ENCODE measurements around the gene ATG10. TPM values are rescaled to one million over a fixed set of nuclear protein-coding genes. Genes with fewer than 3 reads are reported as not detected.
A peak's percentile ranks its signal among the peaks of the same experiment; 100 is the strongest.

Gene ATG10
- total and polyA plus RNA-seq, 2 of the 13 experiments (the other 11 are each of a cell fraction or from before 2014, with no cell fraction given) = 2.0 to 5.7 TPM

GRCh38 chr5:81971712-81972491 is at the start of gene ATG10 (continued):
- TF ChIP-seq GATA4 (IDR thresholded peaks at IDR 0.05; ENCODE audit: borderline replicate concordance, low read depth) = peak; percentile 58; the same call in 1 of the 2 replicates
- TF ChIP-seq E2F2 (CRISPR knock-in tag; IDR thresholded peaks at IDR 0.05; ENCODE audit: borderline replicate concordance) = no peak
- 0 out of 2 replicates have a peak, but pooled peaks have one; percentile 60 for TF ChIP-seq JUND (CRISPR knock-in tag; IDR thresholded peaks at IDR 0.05)
- no peak for TF ChIP-seq MBNL3 (CRISPR knock-in tag; conservative IDR thresholded peaks at IDR 0.05)
- no peak for TF ChIP-seq ZNF34 (CRISPR knock-in tag; IDR thresholded peaks at IDR 0.05; ENCODE audit: borderline replicate concordance)
- TF ChIP-seq ZNF570 (CRISPR knock-in tag; IDR thresholded peaks at IDR 0.05; ENCODE audit: borderline replicate concordance) = no peak; the same call in 1 of the 2 replicates
- TF ChIP-seq PTBP1 (IDR thresholded peaks at IDR 0.05; ENCODE audit: low read depth, low read length, poor library complexity, severe bottlenecking) = no peak
- TF ChIP-seq ZBTB25 (CRISPR knock-in tag; IDR thresholded peaks at IDR 0.05) = peak; percentile 22; the same call in 1 of the 2 replicates
- TF ChIP-seq HDAC2 (CRISPR knock-in tag; IDR thresholded peaks at IDR 0.05) = peak; percentile 55
- TF ChIP-seq ZNF773 (CRISPR knock-in tag; IDR thresholded peaks at IDR 0.05; ENCODE audit: borderline replicate concordance) = no peak
- TF ChIP-seq IRF1 (CRISPR knock-in tag; IDR thresholded peaks at IDR 0.05; ENCODE audit: low read depth) = no peak
- no peak for TF ChIP-seq REXO4 (CRISPR knock-in tag; IDR thresholded peaks at IDR 0.05; ENCODE audit: borderline replicate concordance)
- no peak for TF ChIP-seq ARID3A (IDR thresholded peaks at IDR 0.05; ENCODE audit: low read depth, low read length)
- TF ChIP-seq ONECUT2 (CRISPR knock-in tag; IDR thresholded peaks at IDR 0.05) = no peak
- no peak for TF ChIP-seq BHLHE40 (IDR thresholded peaks at IDR 0.05; ENCODE audit: low read length)
- TF ChIP-seq RBM22 (optimal IDR thresholded peaks at IDR 0.05; ENCODE audit: low read length) = no peak
- no peak for TF ChIP-seq HOXA9 (CRISPR knock-in tag; IDR thresholded peaks at IDR 0.05; ENCODE audit: borderline replicate concordance)
- 0 out of 2 replicates have a peak, but pooled peaks have one; percentile 26 for TF ChIP-seq ZBTB21 (CRISPR knock-in tag; IDR thresholded peaks at IDR 0.05)
- TF ChIP-seq PCBP1 (IDR thresholded peaks at IDR 0.05; ENCODE audit: borderline replicate concordance, low read depth, low read length) = no peak
- TF ChIP-seq PHB2 (IDR thresholded peaks at IDR 0.05; ENCODE audit: partially characterized antibody) = no peak
- no peak; the same call in 1 of the 2 replicates for TF ChIP-seq SALL2 (CRISPR knock-in tag; IDR thresholded peaks at IDR 0.05)
- TF ChIP-seq YY1 (IDR thresholded peaks at IDR 0.05; ENCODE audit: insufficient read depth, insufficient replicate concordance, low read depth, low read length) = peak; percentile 67
- TF ChIP-seq FOXM1 (CRISPR knock-in tag; IDR thresholded peaks at IDR 0.05) = no peak
- no peak for TF ChIP-seq SIX1 (CRISPR knock-in tag; IDR thresholded peaks at IDR 0.05; ENCODE audit: borderline replicate concordance)
- peak; percentile 90 for TF ChIP-seq POLR2AphosphoS5 (IDR thresholded peaks at IDR 0.05; ENCODE audit: low read depth, low read length)
- TF ChIP-seq ZC3H4 (CRISPR knock-in tag; IDR thresholded peaks at IDR 0.05; ENCODE audit: borderline replicate concordance) = 0 out of 2 replicates have a peak, but pooled peaks have one; percentile 24
- peak; percentile 6; the same call in 1 of the 2 replicates for TF ChIP-seq CEBPG (CRISPR knock-in tag; IDR thresholded peaks at IDR 0.05)
